ENCODE data around the gene NFASC.

DNA sequence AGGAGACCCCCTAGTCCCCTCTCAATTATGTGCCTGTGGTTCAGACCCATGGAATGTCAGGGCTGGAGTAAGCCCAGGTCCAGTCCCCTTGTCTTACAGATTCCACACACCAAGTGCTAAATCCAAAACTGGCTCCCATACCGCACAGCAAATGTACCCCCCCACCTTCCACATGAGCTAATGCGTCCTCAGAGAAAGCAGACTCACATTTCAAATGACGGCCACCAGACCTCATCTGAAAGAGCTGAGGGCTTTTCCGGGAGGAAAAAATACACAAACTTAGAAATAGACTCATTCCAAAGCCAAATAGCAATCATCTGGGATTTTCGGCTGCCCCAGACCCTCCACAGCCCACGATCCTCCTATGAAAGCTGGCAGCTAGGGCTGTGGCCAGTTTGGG lies 159.6 kb downstream of the NFASC start:
- no peak for TF ChIP-seq CTCF (IDR thresholded peaks at IDR 0.05; ENCODE audit: low read length)
- TF ChIP-seq EZH2 (optimal IDR thresholded peaks at IDR 0.05; ENCODE audit: low read depth, low read length): no peak

Data from MM.1S (cell line).